ENCODE data around the gene MRTFA. TPM values are rescaled to one million over a fixed set of nuclear protein-coding genes. Genes with fewer than 3 reads are reported as not detected.

The MRTFA gene
- total and polyA plus RNA-seq, 2 of the 13 experiments (the other 11 are each of a cell fraction or from before 2014, with no cell fraction given) = 2.4 to 8.2 TPM

- TF ChIP-seq ATF7-NPFF (CRISPR knock-in tag; IDR thresholded peaks at IDR 0.05; ENCODE audit: low read depth) (peak; percentile 89), GATAD1 (CRISPR knock-in tag; IDR thresholded peaks at IDR 0.05) (peak; percentile 60), MIXL1 (CRISPR knock-in tag; IDR thresholded peaks at IDR 0.05) (no peak), ZBTB34 (CRISPR knock-in tag; IDR thresholded peaks at IDR 0.05) (no peak), ZNF619 (CRISPR knock-in tag; IDR thresholded peaks at IDR 0.05) (peak; percentile 59; the same call in 1 of the 2 replicates), CHCHD3 (CRISPR knock-in tag; IDR thresholded peaks at IDR 0.05) (peak; percentile 83; the same call in 1 of the 2 replicates), ZSCAN25 (CRISPR knock-in tag; IDR thresholded peaks at IDR 0.05) (no peak; the same call in 1 of the 2 replicates), ZBTB21 (CRISPR knock-in tag; IDR thresholded peaks at IDR 0.05) (no peak), ZSCAN31 (CRISPR knock-in tag; IDR thresholded peaks at IDR 0.05; ENCODE audit: low read depth) (peak; percentile 78; the same call in 1 of the 2 replicates), NFYC (CRISPR knock-in tag; IDR thresholded peaks at IDR 0.05) (peak; percentile 99), SALL2 (CRISPR knock-in tag; IDR thresholded peaks at IDR 0.05) (0 out of 2 replicates have a peak, but pooled peaks have one; percentile 85), ZNF816 (CRISPR knock-in tag; IDR thresholded peaks at IDR 0.05; ENCODE audit: borderline replicate concordance) (peak; percentile 78; the same call in 1 of the 2 replicates), ZBTB44 (CRISPR knock-in tag; IDR thresholded peaks at IDR 0.05) (peak; percentile 47; the same call in 1 of the 2 replicates), ZNF232 (CRISPR knock-in tag; IDR thresholded peaks at IDR 0.05; ENCODE audit: borderline replicate concordance) (peak; percentile 55; the same call in 1 of the 2 replicates), HDAC1 (CRISPR knock-in tag; IDR thresholded peaks at IDR 0.05) (peak; percentile 90), ZNF761 (CRISPR knock-in tag; conservative IDR thresholded peaks at IDR 0.05) (no peak), BRD4 (CRISPR knock-in tag; IDR thresholded peaks at IDR 0.05) (0 out of 2 replicates have a peak, but pooled peaks have one; percentile 28), SMYD3 (CRISPR knock-in tag; IDR thresholded peaks at IDR 0.05) (no peak), ZNF260 (CRISPR knock-in tag; IDR thresholded peaks at IDR 0.05; ENCODE audit: borderline replicate concordance, low read depth) (no peak), TBL1XR1 (IDR thresholded peaks at IDR 0.05; ENCODE audit: borderline replicate concordance, low read length, partially characterized antibody) (peak; percentile 18), THRA (CRISPR knock-in tag; IDR thresholded peaks at IDR 0.05; ENCODE audit: borderline replicate concordance) (0 out of 2 replicates have a peak, but pooled peaks have one; percentile 22), BCL6 (CRISPR knock-in tag; IDR thresholded peaks at IDR 0.05) (peak; percentile 37; the same call in 1 of the 2 replicates)
- TF ChIP-seq, protein P1, sequence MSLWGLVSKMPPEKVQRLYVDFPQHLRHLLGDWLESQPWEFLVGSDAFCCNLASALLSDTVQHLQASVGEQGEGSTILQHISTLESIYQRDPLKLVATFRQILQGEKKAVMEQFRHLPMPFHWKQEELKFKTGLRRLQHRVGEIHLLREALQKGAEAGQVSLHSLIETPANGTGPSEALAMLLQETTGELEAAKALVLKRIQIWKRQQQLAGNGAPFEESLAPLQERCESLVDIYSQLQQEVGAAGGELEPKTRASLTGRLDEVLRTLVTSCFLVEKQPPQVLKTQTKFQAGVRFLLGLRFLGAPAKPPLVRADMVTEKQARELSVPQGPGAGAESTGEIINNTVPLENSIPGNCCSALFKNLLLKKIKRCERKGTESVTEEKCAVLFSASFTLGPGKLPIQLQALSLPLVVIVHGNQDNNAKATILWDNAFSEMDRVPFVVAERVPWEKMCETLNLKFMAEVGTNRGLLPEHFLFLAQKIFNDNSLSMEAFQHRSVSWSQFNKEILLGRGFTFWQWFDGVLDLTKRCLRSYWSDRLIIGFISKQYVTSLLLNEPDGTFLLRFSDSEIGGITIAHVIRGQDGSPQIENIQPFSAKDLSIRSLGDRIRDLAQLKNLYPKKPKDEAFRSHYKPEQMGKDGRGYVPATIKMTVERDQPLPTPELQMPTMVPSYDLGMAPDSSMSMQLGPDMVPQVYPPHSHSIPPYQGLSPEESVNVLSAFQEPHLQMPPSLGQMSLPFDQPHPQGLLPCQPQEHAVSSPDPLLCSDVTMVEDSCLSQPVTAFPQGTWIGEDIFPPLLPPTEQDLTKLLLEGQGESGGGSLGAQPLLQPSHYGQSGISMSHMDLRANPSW (CRISPR knock-in tag; IDR thresholded peaks at IDR 0.05; ENCODE audit: borderline replicate concordance) = 0 out of 2 replicates have a peak, but pooled peaks have one; percentile 9
Observed at GRCh38 chr22:40636380-40637182, at the start of gene MRTFA (continued).

Data from HepG2 (cell line).